ENCODE data around the gene MYOG.

DNA sequence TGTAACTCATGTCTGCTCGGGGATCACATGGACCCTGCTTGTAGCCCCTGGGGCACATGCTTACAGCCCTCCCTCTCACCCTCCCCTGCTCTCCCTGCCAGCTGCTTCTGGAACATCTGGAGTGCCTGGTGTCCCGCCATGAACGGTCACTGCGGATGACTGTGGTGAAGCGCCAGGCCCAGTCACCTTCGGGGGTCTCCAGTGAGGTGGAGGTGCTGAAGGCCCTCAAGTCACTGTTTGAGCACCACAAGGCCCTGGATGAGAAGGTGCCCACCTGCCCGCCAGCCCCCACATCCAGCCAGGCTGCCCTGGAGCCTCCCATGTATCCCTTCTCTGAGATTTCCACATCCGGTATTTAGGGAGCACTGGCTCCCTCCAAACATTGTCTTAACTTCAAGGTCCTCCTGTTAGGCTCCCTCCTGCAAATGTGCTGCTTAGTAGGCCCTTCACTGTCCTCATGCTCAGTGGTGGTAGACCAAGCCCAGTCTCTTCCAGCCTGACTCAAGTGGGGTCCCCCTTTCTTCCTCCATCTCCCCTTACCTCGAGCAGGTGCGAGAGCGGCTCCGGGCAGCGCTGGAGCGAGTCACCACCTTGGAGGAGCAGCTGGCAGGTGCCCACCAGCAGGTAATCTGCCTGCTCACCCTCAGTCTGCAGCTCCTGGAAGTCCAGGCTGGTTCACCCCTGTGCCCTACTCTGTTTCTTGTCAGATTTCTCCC lies 41.8 kb downstream of the MYOG start:
- TF ChIP-seq, protein P1, sequence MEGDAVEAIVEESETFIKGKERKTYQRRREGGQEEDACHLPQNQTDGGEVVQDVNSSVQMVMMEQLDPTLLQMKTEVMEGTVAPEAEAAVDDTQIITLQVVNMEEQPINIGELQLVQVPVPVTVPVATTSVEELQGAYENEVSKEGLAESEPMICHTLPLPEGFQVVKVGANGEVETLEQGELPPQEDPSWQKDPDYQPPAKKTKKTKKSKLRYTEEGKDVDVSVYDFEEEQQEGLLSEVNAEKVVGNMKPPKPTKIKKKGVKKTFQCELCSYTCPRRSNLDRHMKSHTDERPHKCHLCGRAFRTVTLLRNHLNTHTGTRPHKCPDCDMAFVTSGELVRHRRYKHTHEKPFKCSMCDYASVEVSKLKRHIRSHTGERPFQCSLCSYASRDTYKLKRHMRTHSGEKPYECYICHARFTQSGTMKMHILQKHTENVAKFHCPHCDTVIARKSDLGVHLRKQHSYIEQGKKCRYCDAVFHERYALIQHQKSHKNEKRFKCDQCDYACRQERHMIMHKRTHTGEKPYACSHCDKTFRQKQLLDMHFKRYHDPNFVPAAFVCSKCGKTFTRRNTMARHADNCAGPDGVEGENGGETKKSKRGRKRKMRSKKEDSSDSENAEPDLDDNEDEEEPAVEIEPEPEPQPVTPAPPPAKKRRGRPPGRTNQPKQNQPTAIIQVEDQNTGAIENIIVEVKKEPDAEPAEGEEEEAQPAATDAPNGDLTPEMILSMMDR (IDR thresholded peaks at IDR 0.05) = no peak
- TF ChIP-seq POLR2AphosphoS5 (IDR thresholded peaks at IDR 0.05) = no peak

Measured in transverse colon (tissue), 4 donors.